Suprapubic skin (tissue), 4 donors: Measurements from ENCODE around the gene TOMM7. TPM values are rescaled to one million over a fixed set of nuclear protein-coding genes. Genes with fewer than 3 reads are reported as not detected.

ENCODE experiments used
- DNase-seq, 2 donors: peaks; one replicate each; pipeline ENCODE4 v3.0.0-alpha.2; 2019; ENCODE audit warnings: low spot score in 2 of 2
- H3K27ac ChIP-seq: fragments of 200-600 bp; sonication (generic); one replicate; pipeline ENCODE4 v1.5.1; 2019
- H3K27me3 ChIP-seq: fragments of 200-600 bp; sonication (generic); one replicate; pipeline ENCODE4 v1.5.1; 2019
- H3K36me3 ChIP-seq: fragments of 200-600 bp; sonication (generic); one replicate; pipeline ENCODE4 v1.5.1; 2019
- H3K4me1 ChIP-seq: fragments of 200-600 bp; sonication (generic); one replicate; pipeline ENCODE4 v1.5.1; 2019
- H3K4me3 ChIP-seq: fragments of 200-600 bp; sonication (generic); one replicate; pipeline ENCODE4 v1.5.1; 2019; ENCODE audit warnings: mild to moderate bottlenecking
- H3K9me3 ChIP-seq: fragments of 200-600 bp; sonication (generic); one replicate; pipeline ENCODE4 v1.5.1; 2019
- EP300 ChIP-seq: sonication (generic); formaldehyde crosslinking; IDR thresholded peaks from one replicate; pipeline ENCODE4 v1.6.1; 2017; ENCODE audit warnings: antibody characterized with exemption
- POLR2A ChIP-seq, 2 donors: fragments of 450-650 bp; IDR thresholded peaks; one replicate each; pipeline ENCODE4 v1.6.1; 2017; ENCODE audit warnings: antibody characterized with exemption in 2 of 2, mild to moderate bottlenecking in 2 of 2, moderate library complexity in 2 of 2
- POLR2AphosphoS5 ChIP-seq, 3 donors: sonication (generic); formaldehyde crosslinking; IDR thresholded peaks; one replicate each; pipeline ENCODE4 v1.6.1; 2017; ENCODE audit warnings: antibody characterized with exemption in 3 of 3
- WGBS: methylation state at CpG from one replicate; pipeline ENCODE4 v1.1.5; 2018; 5-methylcytosine and 5-hydroxymethylcytosine counted together
- total RNA-seq, 4 donors: library from RNA; depleted of rRNA; stranded (reverse); fragments of >200 nt; gene quantifications; one replicate each; pipeline ENCODE4 v1.1.0, GENCODE V29; 2016
- TF ChIP-seq, protein P1 (sequence below), 2 donors: fragments of 200-600 bp in 1 of 2; fragments of 450-650 bp in 1 of 2; sonication (generic) in 1 of 2; IDR thresholded peaks; one replicate each; pipeline ENCODE4 v1.5.1; 2016 to 2019; ENCODE audit warnings: antibody characterized with exemption in 2 of 2, mild to moderate bottlenecking in 1 of 2, moderate library complexity in 1 of 2

TOMM7 gene
- total RNA-seq, 4 donors from 2014 or later = 116 to 218 (median 149) TPM

DNA sequence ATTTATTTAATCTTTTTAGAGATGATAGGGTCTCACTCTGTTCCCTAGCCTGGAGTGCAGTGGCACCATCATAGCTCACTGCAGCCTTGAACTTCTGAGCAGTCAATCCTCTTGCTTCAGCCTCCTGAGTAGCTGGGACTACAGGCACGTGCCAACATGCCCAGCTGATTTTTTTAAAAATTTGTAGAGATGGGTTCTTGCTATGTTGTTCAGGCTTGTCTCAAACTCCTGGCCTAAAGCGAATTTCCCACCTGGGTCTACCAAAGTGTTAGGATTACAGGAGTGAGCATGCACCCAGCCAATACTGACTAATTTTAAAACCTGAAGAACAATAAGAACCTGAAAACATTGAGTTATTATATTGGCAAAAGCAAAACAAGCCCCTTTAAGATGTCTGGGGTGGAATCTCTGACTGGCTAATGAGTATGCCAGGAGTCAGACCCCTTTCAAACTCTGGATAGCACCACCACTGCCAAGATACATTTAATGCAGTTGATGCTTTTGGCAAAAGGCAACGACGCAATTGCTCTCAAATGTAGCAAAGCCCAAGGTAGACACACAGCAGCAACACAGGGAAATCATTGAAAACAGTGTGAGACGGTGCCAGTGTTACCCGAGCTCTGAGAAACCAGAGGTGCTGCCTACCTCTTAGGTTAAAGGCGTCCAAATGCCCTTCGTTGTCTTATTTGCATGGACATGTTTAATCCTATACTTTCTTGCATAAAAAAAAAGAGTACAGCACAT, 40.7 kb upstream of the TOMM7 start:
- no peaks in the 10 kb centered on the region for H3K36me3 ChIP-seq
- no peak overlapping the region for H3K27ac ChIP-seq
- 80% methylated on average over 8 of the region's 8 CpGs for WGBS
- DNase-seq = no peak
- no peak for TF ChIP-seq EP300
- TF ChIP-seq, protein P1, sequence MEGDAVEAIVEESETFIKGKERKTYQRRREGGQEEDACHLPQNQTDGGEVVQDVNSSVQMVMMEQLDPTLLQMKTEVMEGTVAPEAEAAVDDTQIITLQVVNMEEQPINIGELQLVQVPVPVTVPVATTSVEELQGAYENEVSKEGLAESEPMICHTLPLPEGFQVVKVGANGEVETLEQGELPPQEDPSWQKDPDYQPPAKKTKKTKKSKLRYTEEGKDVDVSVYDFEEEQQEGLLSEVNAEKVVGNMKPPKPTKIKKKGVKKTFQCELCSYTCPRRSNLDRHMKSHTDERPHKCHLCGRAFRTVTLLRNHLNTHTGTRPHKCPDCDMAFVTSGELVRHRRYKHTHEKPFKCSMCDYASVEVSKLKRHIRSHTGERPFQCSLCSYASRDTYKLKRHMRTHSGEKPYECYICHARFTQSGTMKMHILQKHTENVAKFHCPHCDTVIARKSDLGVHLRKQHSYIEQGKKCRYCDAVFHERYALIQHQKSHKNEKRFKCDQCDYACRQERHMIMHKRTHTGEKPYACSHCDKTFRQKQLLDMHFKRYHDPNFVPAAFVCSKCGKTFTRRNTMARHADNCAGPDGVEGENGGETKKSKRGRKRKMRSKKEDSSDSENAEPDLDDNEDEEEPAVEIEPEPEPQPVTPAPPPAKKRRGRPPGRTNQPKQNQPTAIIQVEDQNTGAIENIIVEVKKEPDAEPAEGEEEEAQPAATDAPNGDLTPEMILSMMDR (IDR thresholded peaks at IDR 0.05) = no peak
- no peak for TF ChIP-seq POLR2A (IDR thresholded peaks at IDR 0.05)
- TF ChIP-seq POLR2AphosphoS5 (IDR thresholded peaks at IDR 0.05) = no peak
- H3K9me3 ChIP-seq = no peaks in the 10 kb centered on the region
- H3K4me1 ChIP-seq = peaks cover 22% of the 10 kb centered on the region
- no peaks in the 10 kb centered on the region for H3K27me3 ChIP-seq
- no peak overlapping the region for H3K4me3 ChIP-seq

- DNase-seq = no peak
- H3K4me1 ChIP-seq = peaks cover 22% of the 10 kb centered on the region
- H3K36me3 ChIP-seq = no peaks in the 10 kb centered on the region
- H3K27me3 ChIP-seq = no peaks in the 10 kb centered on the region
- no peaks in the 10 kb centered on the region for H3K9me3 ChIP-seq
- TF ChIP-seq, protein P1 (IDR thresholded peaks at IDR 0.05) = no peak
- TF ChIP-seq POLR2A (IDR thresholded peaks at IDR 0.05) (no peak), POLR2AphosphoS5 (IDR thresholded peaks at IDR 0.05) (no peak), EP300 (no peak)
- H3K27ac ChIP-seq = no peak overlapping the region
- 100% methylated on average over 2 of the region's 2 CpGs for WGBS
- no peak overlapping the region for H3K4me3 ChIP-seq
These were observed 38.9 kb upstream of the TOMM7 start for GRCh38 chr7:22861576-22861975.

DNA sequence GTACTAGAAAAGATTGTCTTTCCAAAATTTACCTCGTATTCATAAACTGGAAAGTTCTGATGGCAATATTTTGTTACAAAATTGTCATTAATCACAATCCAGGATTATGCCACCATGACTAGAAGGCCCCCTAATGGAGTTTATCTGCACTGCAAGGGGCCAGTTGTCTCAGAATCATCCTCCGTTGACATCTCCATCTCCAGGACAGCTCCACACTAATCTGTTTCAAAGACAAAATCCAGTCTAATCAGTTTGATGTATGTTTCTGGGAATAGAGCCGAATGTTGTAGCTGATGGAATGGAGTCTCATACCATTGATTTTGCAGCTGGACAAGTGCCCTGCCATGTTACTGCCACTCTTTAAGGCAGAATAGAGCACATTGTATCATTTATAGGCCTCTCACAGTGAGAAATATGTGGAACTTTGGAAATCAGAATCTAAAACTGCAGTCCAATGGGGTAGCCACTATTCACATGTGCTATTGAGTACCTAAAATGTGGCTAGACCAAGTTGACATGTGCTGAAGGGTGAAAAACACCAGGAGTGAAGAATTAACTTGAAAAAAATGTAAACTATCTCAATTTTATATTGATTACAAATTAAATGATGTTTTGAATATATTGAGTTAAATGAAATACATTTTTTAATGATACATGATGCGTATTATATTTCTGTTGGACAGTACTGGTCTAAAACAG, 38.3 kb upstream of the TOMM7 start:
- Histone ChIP-seq H3K4me1 (peaks cover 28% of the 10 kb centered on the region), H3K9me3 (no peaks in the 10 kb centered on the region), H3K4me3 (no peak overlapping the region), H3K27ac (peak overlapping the region; percentile 22), H3K27me3 (no peaks in the 10 kb centered on the region), H3K36me3 (no peaks in the 10 kb centered on the region)
- no peak for DNase-seq
- 89% methylated on average over 4 of the region's 4 CpGs for WGBS
- TF ChIP-seq, protein P1 (IDR thresholded peaks at IDR 0.05) = peak in 1 of 2 donors; percentile 37
- TF ChIP-seq POLR2AphosphoS5 (IDR thresholded peaks at IDR 0.05) (no peak), EP300 (no peak), POLR2A (IDR thresholded peaks at IDR 0.05) (no peak)

DNA sequence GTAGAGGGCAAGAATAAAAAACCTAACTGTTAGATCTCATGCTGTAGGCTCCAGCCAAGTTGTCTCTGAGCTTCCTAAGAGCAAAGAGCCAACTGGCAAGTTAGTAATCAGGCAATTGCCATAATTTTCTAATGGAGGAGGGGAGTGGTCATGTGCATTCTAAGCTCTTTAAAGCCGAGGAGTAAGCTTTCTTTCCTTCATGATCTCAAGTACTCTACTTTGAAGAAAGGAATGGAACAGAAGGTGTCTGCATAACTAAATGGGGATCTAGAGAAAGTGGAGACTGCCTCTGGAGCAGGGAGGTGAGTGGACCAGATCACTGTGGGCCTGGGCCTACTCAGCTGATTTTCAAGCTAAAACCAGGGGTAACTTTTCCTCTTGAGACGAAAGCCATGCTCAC, 37.7 kb upstream of the TOMM7 start:
- no peak overlapping the region for H3K4me3 ChIP-seq
- TF ChIP-seq POLR2AphosphoS5 (IDR thresholded peaks at IDR 0.05) = no peak
- no peaks in the 10 kb centered on the region for H3K27me3 ChIP-seq
- 70% methylated on average over 2 of the region's 2 CpGs for WGBS
- peaks cover 32% of the 10 kb centered on the region for H3K4me1 ChIP-seq
- DNase-seq = no peak
- no peaks in the 10 kb centered on the region for H3K36me3 ChIP-seq
- no peaks in the 10 kb centered on the region for H3K9me3 ChIP-seq
- peak overlapping the region; percentile 22 for H3K27ac ChIP-seq

- 43% methylated on average over 4 of the region's 4 CpGs for WGBS
- TF ChIP-seq, protein P1 (IDR thresholded peaks at IDR 0.05) = no peak
- TF ChIP-seq EP300 = no peak
- no peak for TF ChIP-seq POLR2A (IDR thresholded peaks at IDR 0.05)
- TF ChIP-seq POLR2AphosphoS5 (IDR thresholded peaks at IDR 0.05) = no peak
- no peaks in the 10 kb centered on the region for H3K27me3 ChIP-seq
These were observed 37.1 kb upstream of the TOMM7 start for GRCh38 chr7:22859641-22860290.

More at GRCh38 chr7:22859641-22860290, 37.1 kb upstream of the TOMM7 start:
- no peaks in the 10 kb centered on the region for H3K36me3 ChIP-seq
- no peaks in the 10 kb centered on the region for H3K9me3 ChIP-seq
- no peak for DNase-seq
- H3K27ac ChIP-seq = peak overlapping the region; percentile 22
- H3K4me1 ChIP-seq = peaks cover 37% of the 10 kb centered on the region
- no peak overlapping the region for H3K4me3 ChIP-seq
